Adipose tissue (tissue), 3 donors: Measurements from ENCODE around the gene S100A14. TPM values are rescaled to one million over a fixed set of nuclear protein-coding genes. Genes with fewer than 3 reads are reported as not detected.

ENCODE experiments used
- H3K27ac ChIP-seq: one replicate; pipeline ENCODE4 v1.5.1; 2013; ENCODE audit warnings: low read depth, low read length
- WGBS, 3 donors: extraction: QIAGEN DNeasy Blood & Tissue Kit; methylation state at CpG; one replicate each; pipeline ENCODE4 v1.1.7; 2013; 5-methylcytosine and 5-hydroxymethylcytosine counted together
- polyA plus RNA-seq, 3 donors: library from polyadenylated mRNA; stranded (reverse); fragments of 200-250 nt; gene quantifications; one replicate each; pipeline ENCODE4 v1.2.3, GENCODE V29; 2013
- donor health status: healthy with polysubstance abuse.
- donor health status: Bipolar disorder and iron deficiency.
- donor health status: healthy.

S100A14 gene
- polyA plus RNA-seq, 3 donors, result 1.6 to 12.9 (median 9.7) TPM

- 47 to 66% (median 51%) methylated on average over 3 of the region's 3 CpGs for WGBS, 3 donors
- peak overlapping the region; percentile 7 for H3K27ac ChIP-seq
Observed at GRCh38 chr1:153626477-153626903, 10.4 kb upstream of the S100A14 start.

- H3K27ac ChIP-seq, result no peak overlapping the region
- 88 to 94% (median 89%) methylated on average over 10 of the region's 10 CpGs for WGBS, 3 donors
Observed at GRCh38 chr1:153624965-153625611, 9.0 kb upstream of the S100A14 start.

- no peak overlapping the region for H3K27ac ChIP-seq
- WGBS, 3 donors, result 55 to 82% (median 68%) methylated on average over 7 of the region's 7 CpGs
Observed at GRCh38 chr1:153623101-153623500, 7.0 kb upstream of the S100A14 start.

GRCh38 chr1:153619171-153619570, 3.0 kb upstream of the S100A14 start:
- WGBS, 3 donors, result 91 to 96% (median 94%) methylated on average over 6 of the region's 6 CpGs
- no peak overlapping the region for H3K27ac ChIP-seq

GRCh38 chr1:153617663-153618062, 1.5 kb upstream of the S100A14 start:
- WGBS, 3 donors, result 13 to 46% (median 37%) methylated on average over 6 of the region's 6 CpGs
- no peak overlapping the region for H3K27ac ChIP-seq

GRCh38 chr1:153616917-153617311, 789 bp upstream of the S100A14 start:
- H3K27ac ChIP-seq, result no peak overlapping the region
- 72 to 88% (median 74%) methylated on average over 5 of the region's 5 CpGs for WGBS, 3 donors

GRCh38 chr1:153615406-153615805, 719 bp downstream of the S100A14 start:
- 81 to 98% (median 88%) methylated on average over 2 of the region's 2 CpGs for WGBS, 3 donors
- H3K27ac ChIP-seq, result no peak overlapping the region

GRCh38 chr1:153614906-153615305, 1.2 kb downstream of the S100A14 start:
- WGBS, 3 donors, result 91 to 93% (median 92%) methylated on average over 7 of the region's 7 CpGs
- no peak overlapping the region for H3K27ac ChIP-seq

- 64 to 89% (median 76%) methylated on average over 2 of the region's 2 CpGs for WGBS, 3 donors
- H3K27ac ChIP-seq, result no peak overlapping the region
Observed at GRCh38 chr1:153614189-153614900, 1.8 kb downstream of the S100A14 start.

GRCh38 chr1:153613406-153613805, 2.7 kb downstream of the S100A14 start:
- H3K27ac ChIP-seq, result no peak overlapping the region
- 78 to 88% (median 80%) methylated on average over 5 of the region's 5 CpGs for WGBS, 3 donors

- WGBS, 3 donors, result 30 to 60% (median 53%) methylated on average over 9 of the region's 9 CpGs
- peak within 1 kb of the TSS; percentile 21 for H3K27ac ChIP-seq
Observed at GRCh38 chr1:153612755-153613331, 3.3 kb downstream of the S100A14 start, which contains the start of gene S100A16. Gene S100A16 (minus strand): TSS chr1:153613137. CDS start chr1:153608151, 4,986 bp downstream.

GRCh38 chr1:153612111-153612754, 3.9 kb downstream of the S100A14 start:
- peak overlapping the region; percentile 21 for H3K27ac ChIP-seq
- WGBS, 3 donors, result 26 to 67% (median 60%) methylated on average over 10 to 11 of the region's 11 CpGs

GRCh38 chr1:153611356-153611755, 4.8 kb downstream of the S100A14 start:
- WGBS, 3 donors, result 68 to 86% (median 84%) methylated on average over 1 of the region's 1 CpG

GRCh38 chr1:153610811-153611301, 5.3 kb downstream of the S100A14 start:
- 80 to 86% (median 81%) methylated on average over 7 of the region's 7 CpGs for WGBS, 3 donors
- peak overlapping the region; percentile 29 for H3K27ac ChIP-seq

More at GRCh38 chr1:153611356-153611755, 4.8 kb downstream of the S100A14 start:
- H3K27ac ChIP-seq, result no peak overlapping the region

GRCh38 chr1:153610334-153610733, 5.8 kb downstream of the S100A14 start:
- 58 to 61% (median 59%) methylated on average over 4 of the region's 4 CpGs for WGBS, 3 donors
- H3K27ac ChIP-seq, result peak overlapping the region; percentile 29

GRCh38 chr1:153609585-153609907, 6.6 kb downstream of the S100A14 start:
- H3K27ac ChIP-seq, result peak overlapping the region; percentile 86
- WGBS, 3 donors, result 50 to 69% (median 63%) methylated on average over 6 of the region's 6 CpGs

GRCh38 chr1:153608742-153609584, 7.2 kb downstream of the S100A14 start:
- 50 to 69% (median 50%) methylated on average over 18 to 19 of the region's 19 CpGs for WGBS, 3 donors
- peak overlapping the region; percentile 86 for H3K27ac ChIP-seq

- 63 to 77% (median 65%) methylated on average over 7 of the region's 7 CpGs for WGBS, 3 donors
- peak overlapping the region; percentile 76 for H3K27ac ChIP-seq
Observed at GRCh38 chr1:153608089-153608682, 7.9 kb downstream of the S100A14 start.
